ENCODE data around the gene TCF12.

The TCF12 gene

GRCh38 chr15:57057134-57057930, 138.9 kb downstream of the TCF12 start:
- TF ChIP-seq, protein P1, sequence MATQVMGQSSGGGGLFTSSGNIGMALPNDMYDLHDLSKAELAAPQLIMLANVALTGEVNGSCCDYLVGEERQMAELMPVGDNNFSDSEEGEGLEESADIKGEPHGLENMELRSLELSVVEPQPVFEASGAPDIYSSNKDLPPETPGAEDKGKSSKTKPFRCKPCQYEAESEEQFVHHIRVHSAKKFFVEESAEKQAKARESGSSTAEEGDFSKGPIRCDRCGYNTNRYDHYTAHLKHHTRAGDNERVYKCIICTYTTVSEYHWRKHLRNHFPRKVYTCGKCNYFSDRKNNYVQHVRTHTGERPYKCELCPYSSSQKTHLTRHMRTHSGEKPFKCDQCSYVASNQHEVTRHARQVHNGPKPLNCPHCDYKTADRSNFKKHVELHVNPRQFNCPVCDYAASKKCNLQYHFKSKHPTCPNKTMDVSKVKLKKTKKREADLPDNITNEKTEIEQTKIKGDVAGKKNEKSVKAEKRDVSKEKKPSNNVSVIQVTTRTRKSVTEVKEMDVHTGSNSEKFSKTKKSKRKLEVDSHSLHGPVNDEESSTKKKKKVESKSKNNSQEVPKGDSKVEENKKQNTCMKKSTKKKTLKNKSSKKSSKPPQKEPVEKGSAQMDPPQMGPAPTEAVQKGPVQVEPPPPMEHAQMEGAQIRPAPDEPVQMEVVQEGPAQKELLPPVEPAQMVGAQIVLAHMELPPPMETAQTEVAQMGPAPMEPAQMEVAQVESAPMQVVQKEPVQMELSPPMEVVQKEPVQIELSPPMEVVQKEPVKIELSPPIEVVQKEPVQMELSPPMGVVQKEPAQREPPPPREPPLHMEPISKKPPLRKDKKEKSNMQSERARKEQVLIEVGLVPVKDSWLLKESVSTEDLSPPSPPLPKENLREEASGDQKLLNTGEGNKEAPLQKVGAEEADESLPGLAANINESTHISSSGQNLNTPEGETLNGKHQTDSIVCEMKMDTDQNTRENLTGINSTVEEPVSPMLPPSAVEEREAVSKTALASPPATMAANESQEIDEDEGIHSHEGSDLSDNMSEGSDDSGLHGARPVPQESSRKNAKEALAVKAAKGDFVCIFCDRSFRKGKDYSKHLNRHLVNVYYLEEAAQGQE (IDR thresholded peaks at IDR 0.05; ENCODE audit: insufficient replicate concordance, low read depth), result no peak
- no peak for TF ChIP-seq POLR2AphosphoS5 (IDR thresholded peaks at IDR 0.05; ENCODE audit: low read depth)
- no peak for TF ChIP-seq SPI1 (IDR thresholded peaks at IDR 0.05; ENCODE audit: borderline replicate concordance, low read depth)
- no peak for TF ChIP-seq CTCF (IDR thresholded peaks at IDR 0.05; ENCODE audit: insufficient read depth, low read length)
- TF ChIP-seq GABPA (IDR thresholded peaks at IDR 0.05; ENCODE audit: low read depth), result no peak
- H3K27me3 ChIP-seq (ENCODE audit: insufficient read depth, poor library complexity, severe bottlenecking), result no peaks in the 10 kb centered on the region
- no peak for DNase-seq (ENCODE audit: low read depth in 1 of 2, low spot score in 1 of 2)
- no peak overlapping the region for H3K27ac ChIP-seq (replicated peaks)
- H3K4me3 ChIP-seq (replicated peaks; ENCODE audit: insufficient read depth, low read length), result no peak overlapping the region

GRCh38 chr15:57059026-57059660, 140.7 kb downstream of the TCF12 start:
- no peak overlapping the region for H3K27ac ChIP-seq (replicated peaks)
- TF ChIP-seq, protein P1 (IDR thresholded peaks at IDR 0.05; ENCODE audit: insufficient replicate concordance, low read depth), result no peak
- no peak for DNase-seq (ENCODE audit: low read depth in 1 of 2, low spot score in 1 of 2)
- no peak overlapping the region for H3K4me3 ChIP-seq (replicated peaks; ENCODE audit: insufficient read depth, low read length)
- no peaks in the 10 kb centered on the region for H3K27me3 ChIP-seq (ENCODE audit: insufficient read depth, poor library complexity, severe bottlenecking)

GRCh38 chr15:57060799-57061198, 142.4 kb downstream of the TCF12 start:
- Histone ChIP-seq H3K27ac (replicated peaks) (no peak overlapping the region), H3K27me3 (ENCODE audit: insufficient read depth, poor library complexity, severe bottlenecking) (no peaks in the 10 kb centered on the region), H3K4me3 (replicated peaks; ENCODE audit: insufficient read depth, low read length) (no peak overlapping the region)
- no peak for DNase-seq (ENCODE audit: low read depth in 1 of 2, low spot score in 1 of 2)
- TF ChIP-seq CTCF (IDR thresholded peaks at IDR 0.05; ENCODE audit: insufficient read depth, low read length) (no peak), SPI1 (IDR thresholded peaks at IDR 0.05; ENCODE audit: borderline replicate concordance, low read depth) (no peak), POLR2AphosphoS5 (IDR thresholded peaks at IDR 0.05; ENCODE audit: low read depth) (no peak), GABPA (IDR thresholded peaks at IDR 0.05; ENCODE audit: low read depth) (no peak)
- TF ChIP-seq, protein P1 (IDR thresholded peaks at IDR 0.05; ENCODE audit: insufficient replicate concordance, low read depth), result no peak

All from HL-60 (cell line).